Mammary epithelial cell (primary cell): ENCODE results near the gene VWC2L.

Source experiments
- EZH2 ChIP-seq: IDR thresholded peaks from 2 replicates; pipeline ENCODE4 v1.6.1; 2012; ENCODE audit warnings: low read length, inconsistent platforms, borderline replicate concordance
- TF ChIP-seq, protein P1 (sequence below), 2 donors: IDR thresholded peaks in 1 of 2; conservative IDR thresholded peaks in 1 of 2; 2 replicates each; pipeline ENCODE4 v1.5.1; 2011 to 2012; ENCODE audit warnings: inconsistent platforms in 2 of 2, low read length in 2 of 2, mild to moderate bottlenecking in 2 of 2, control low read depth in 1 of 2, low read depth in 1 of 2; ENCODE audit not compliant: insufficient read depth in 1 of 2; ENCODE audit errors: extremely low read depth in 1 of 2

DNA sequence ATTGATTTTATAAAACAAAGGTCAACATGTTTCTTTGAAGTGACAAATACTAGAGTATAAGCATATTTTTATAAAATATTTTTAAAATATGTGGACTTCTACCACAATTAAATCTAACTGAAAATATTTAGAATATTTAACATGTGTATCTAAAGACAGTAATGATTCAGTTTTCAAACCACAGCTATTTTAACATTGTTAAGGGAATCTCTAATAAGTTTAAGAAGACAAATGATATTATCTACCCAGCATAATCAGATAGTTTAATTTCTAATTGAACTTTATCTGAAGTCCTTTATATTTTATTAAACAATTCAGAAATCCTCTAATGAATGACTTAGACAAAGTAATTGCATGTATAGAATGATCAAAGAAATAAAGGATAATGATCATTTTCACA is 96.2 kb downstream of the VWC2L start:
- TF ChIP-seq, protein P1, sequence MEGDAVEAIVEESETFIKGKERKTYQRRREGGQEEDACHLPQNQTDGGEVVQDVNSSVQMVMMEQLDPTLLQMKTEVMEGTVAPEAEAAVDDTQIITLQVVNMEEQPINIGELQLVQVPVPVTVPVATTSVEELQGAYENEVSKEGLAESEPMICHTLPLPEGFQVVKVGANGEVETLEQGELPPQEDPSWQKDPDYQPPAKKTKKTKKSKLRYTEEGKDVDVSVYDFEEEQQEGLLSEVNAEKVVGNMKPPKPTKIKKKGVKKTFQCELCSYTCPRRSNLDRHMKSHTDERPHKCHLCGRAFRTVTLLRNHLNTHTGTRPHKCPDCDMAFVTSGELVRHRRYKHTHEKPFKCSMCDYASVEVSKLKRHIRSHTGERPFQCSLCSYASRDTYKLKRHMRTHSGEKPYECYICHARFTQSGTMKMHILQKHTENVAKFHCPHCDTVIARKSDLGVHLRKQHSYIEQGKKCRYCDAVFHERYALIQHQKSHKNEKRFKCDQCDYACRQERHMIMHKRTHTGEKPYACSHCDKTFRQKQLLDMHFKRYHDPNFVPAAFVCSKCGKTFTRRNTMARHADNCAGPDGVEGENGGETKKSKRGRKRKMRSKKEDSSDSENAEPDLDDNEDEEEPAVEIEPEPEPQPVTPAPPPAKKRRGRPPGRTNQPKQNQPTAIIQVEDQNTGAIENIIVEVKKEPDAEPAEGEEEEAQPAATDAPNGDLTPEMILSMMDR (conservative IDR thresholded peaks at IDR 0.05 in 1 of 2, IDR thresholded peaks at IDR 0.05 in 1 of 2; ENCODE audit: extremely low read depth in 1 of 2, insufficient read depth in 1 of 2, low read depth in 1 of 2, low read length in 2 of 2), result no peak
- no peak for TF ChIP-seq EZH2
